HG03045 (cell line): ENCODE data around the gene ABCC12.

Source experiments
- ATAC-seq: cut with Tn5 transposase; IDR thresholded peaks from one replicate; pipeline ENCODE4 v1.9.1; 2021; ENCODE audit warnings: mild to moderate bottlenecking, moderate library complexity; ENCODE audit not compliant: unreplicated experiment

ABCC12 gene

GRCh38 chr16:48106446-48106845, 49.3 kb downstream of the ABCC12 start:
- ATAC-seq = no peak
